Measurements from ENCODE around the gene NOX3.

- no peak for TF ChIP-seq CTCF (IDR thresholded peaks at IDR 0.05; ENCODE audit: extremely low read depth in 1 of 2, insufficient read depth in 1 of 2, low read depth in 1 of 2, low read length in 2 of 2)
- TF ChIP-seq EZH2 (IDR thresholded peaks at IDR 0.05; ENCODE audit: borderline replicate concordance, low read depth, low read length, severe bottlenecking) = no peak
- TF ChIP-seq POLR2AphosphoS5 (IDR thresholded peaks at IDR 0.05; ENCODE audit: insufficient read depth, low read depth, low read length) = no peak
- TF ChIP-seq POLR2A (IDR thresholded peaks at IDR 0.05; ENCODE audit: low read depth, low read length) = no peak
- no peak for TF ChIP-seq JUN (IDR thresholded peaks at IDR 0.05; ENCODE audit: borderline replicate concordance, insufficient read depth, insufficient read length, low read depth)
- TF ChIP-seq GATA2 (IDR thresholded peaks at IDR 0.05; ENCODE audit: insufficient read depth, insufficient read length, low read depth, low read length) = no peak
These were observed 81.0 kb downstream of the NOX3 start for GRCh38 chr6:155374681-155375080.

Measured in endothelial cell of umbilical vein (primary cell).